Measurements from ENCODE around the gene LRRC73. TPM values are rescaled to one million over a fixed set of nuclear protein-coding genes. Genes with fewer than 3 reads are reported as not detected.

Gene LRRC73
- total RNA-seq, 1 donor from 2014 or later: not detected

GRCh38 chr6:43490523-43490939 is 19.6 kb downstream of the LRRC73 start:
- TF ChIP-seq, protein P1, sequence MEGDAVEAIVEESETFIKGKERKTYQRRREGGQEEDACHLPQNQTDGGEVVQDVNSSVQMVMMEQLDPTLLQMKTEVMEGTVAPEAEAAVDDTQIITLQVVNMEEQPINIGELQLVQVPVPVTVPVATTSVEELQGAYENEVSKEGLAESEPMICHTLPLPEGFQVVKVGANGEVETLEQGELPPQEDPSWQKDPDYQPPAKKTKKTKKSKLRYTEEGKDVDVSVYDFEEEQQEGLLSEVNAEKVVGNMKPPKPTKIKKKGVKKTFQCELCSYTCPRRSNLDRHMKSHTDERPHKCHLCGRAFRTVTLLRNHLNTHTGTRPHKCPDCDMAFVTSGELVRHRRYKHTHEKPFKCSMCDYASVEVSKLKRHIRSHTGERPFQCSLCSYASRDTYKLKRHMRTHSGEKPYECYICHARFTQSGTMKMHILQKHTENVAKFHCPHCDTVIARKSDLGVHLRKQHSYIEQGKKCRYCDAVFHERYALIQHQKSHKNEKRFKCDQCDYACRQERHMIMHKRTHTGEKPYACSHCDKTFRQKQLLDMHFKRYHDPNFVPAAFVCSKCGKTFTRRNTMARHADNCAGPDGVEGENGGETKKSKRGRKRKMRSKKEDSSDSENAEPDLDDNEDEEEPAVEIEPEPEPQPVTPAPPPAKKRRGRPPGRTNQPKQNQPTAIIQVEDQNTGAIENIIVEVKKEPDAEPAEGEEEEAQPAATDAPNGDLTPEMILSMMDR (IDR thresholded peaks at IDR 0.05): no peak
- Histone ChIP-seq H3K4me3 (no peak overlapping the region), H3K27ac (no peak overlapping the region), H3K9me3 (no peaks in the 10 kb centered on the region), H3K4me1 (peaks cover 0 to 11% of the 10 kb centered on the region in 2 donors), H3K36me3 (peaks cover 0 to 3% of the 10 kb centered on the region in 2 donors), H3K27me3 (no peaks in the 10 kb centered on the region)
- DNase-seq (ENCODE audit: low spot score in 2 of 2): no peak
- intact Hi-C loops (cut with DNase I): no loop called here

- TF ChIP-seq, protein P1 (IDR thresholded peaks at IDR 0.05): no peak
- DNase-seq (ENCODE audit: low spot score in 2 of 2): no peak
- H3K4me1 ChIP-seq: peaks cover 0 to 11% of the 10 kb centered on the region in 2 donors
- intact Hi-C loops (cut with DNase I): no loop called here
- H3K36me3 ChIP-seq: peaks cover 0 to 3% of the 10 kb centered on the region in 2 donors
- no peak overlapping the region for H3K4me3 ChIP-seq
- H3K9me3 ChIP-seq: no peaks in the 10 kb centered on the region
- H3K27me3 ChIP-seq: no peaks in the 10 kb centered on the region
- H3K27ac ChIP-seq: no peak overlapping the region
Measured at GRCh38 chr6:43489277-43490072, 20.7 kb downstream of the LRRC73 start.

DNA sequence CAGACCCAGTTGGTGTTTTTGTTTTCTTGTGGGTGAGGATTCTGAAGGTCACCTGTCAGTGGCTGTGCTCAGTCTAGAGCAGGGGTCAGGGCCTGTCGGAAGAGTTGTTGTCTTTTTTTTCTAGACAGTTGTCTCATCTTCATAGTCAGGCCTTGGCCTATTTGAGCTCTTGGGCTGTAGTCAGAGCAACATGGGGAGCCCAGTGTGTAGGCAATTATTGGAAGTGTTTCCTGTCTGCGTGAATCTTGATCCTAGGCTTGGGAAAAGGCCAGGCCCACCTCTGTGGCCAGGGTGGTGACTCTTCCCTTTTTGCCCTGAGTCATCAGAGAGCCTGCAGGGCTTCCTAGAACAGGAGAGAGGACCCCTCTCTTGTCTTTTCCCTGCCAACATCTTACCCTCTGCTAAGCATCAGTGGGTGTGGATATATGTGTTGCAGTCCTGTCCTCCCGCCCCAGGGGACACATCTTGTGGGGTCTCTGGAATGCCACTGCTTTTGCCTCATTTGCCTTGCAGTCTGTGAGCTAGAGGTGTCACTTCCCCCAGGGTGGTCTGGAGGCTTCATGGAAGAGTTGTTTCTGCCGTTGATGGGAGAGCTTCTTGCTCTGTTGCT is 21.4 kb downstream of the LRRC73 start:
- Histone ChIP-seq H3K36me3 (peaks cover 0 to 3% of the 10 kb centered on the region in 2 donors), H3K27me3 (no peaks in the 10 kb centered on the region), H3K9me3 (no peaks in the 10 kb centered on the region), H3K4me1 (peaks cover 0 to 11% of the 10 kb centered on the region in 2 donors), H3K4me3 (no peak overlapping the region), H3K27ac (no peak overlapping the region)
- DNase-seq (ENCODE audit: low spot score in 2 of 2): no peak
- intact Hi-C loops (cut with DNase I): no loop called here
- TF ChIP-seq, protein P1 (IDR thresholded peaks at IDR 0.05): no peak

DNA sequence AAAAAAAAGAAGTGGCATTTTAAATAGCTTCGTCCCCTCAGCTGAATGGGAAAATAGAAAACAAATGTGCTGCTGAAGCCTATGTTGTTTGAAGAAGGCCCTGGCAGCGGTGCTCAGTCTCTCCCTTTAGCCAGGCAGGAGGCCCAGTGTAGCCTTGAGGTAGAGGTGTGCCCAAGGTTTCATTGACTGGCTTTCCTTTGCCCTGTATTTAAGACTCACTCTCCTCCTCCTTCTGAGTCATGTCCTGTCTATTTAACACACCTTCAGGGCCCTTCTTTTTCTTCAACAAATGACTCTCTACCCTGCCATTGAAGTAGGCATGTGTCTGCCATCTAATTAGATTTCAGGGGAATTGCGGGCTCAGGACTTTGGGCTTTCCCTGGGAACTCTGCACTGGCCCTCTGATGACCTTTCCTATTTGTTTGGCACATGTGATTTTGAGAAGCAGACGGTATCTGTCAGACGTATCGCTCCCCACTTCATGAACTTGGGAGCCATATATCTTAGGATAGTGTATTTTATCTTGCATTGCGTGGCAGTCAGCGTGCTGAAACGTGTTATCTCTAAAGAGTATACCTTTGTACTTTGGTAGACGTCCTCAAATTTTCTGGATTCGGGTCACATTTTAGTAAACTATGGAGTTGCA is 28.4 kb downstream of the LRRC73 start:
- no peak overlapping the region for H3K27ac ChIP-seq
- H3K4me1 ChIP-seq: peaks cover 10 to 11% of the 10 kb centered on the region in 2 donors
- no peaks in the 10 kb centered on the region for H3K9me3 ChIP-seq
- no peaks in the 10 kb centered on the region for H3K27me3 ChIP-seq
- peaks cover 0 to 3% of the 10 kb centered on the region in 2 donors for H3K36me3 ChIP-seq
- no peak overlapping the region for H3K4me3 ChIP-seq
- TF ChIP-seq, protein P1 (IDR thresholded peaks at IDR 0.05): no peak
- no peak for DNase-seq (ENCODE audit: low spot score in 2 of 2)
- intact Hi-C loops (cut with DNase I): no loop called here

DNA sequence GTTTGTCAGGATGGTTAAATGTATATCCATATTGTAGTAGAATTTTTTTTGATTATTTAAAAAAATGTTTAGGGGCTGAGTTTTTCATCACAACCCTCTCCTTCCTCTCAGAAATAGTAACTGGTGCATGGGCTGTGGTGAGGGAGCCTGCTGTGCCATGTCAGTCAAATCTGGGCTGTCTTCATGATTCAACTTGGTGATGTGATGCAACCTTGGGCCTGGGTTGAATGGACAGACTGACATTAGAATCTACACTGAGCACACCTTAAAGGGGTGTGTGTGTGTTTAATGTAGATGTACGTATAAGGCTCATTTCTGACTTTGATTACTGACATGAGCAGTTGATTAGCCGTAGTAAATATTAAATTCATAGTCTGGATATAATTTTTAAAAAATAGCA is 29.1 kb downstream of the LRRC73 start:
- no peak for DNase-seq (ENCODE audit: low spot score in 2 of 2)
- Histone ChIP-seq H3K36me3 (peaks cover 0 to 3% of the 10 kb centered on the region in 2 donors), H3K27me3 (no peaks in the 10 kb centered on the region), H3K9me3 (no peaks in the 10 kb centered on the region), H3K4me3 (no peak overlapping the region), H3K27ac (no peak overlapping the region), H3K4me1 (peaks cover 10 to 11% of the 10 kb centered on the region in 2 donors)
- TF ChIP-seq, protein P1 (IDR thresholded peaks at IDR 0.05): no peak
- intact Hi-C loops (cut with DNase I): no loop called here
